Fibroblast of lung (primary cell): ENCODE measurements around the gene SLC10A1. TPM values are rescaled to one million over a fixed set of nuclear protein-coding genes. Genes with fewer than 3 reads are reported as not detected.

Experiments
- DNase-seq, 2 donors: peaks; one replicate each; pipeline versions ENCODE4 v3.0.0 to v3.0.0-alpha.2; 2010; ENCODE audit warnings: low read depth in 2 of 2
- H2AFZ ChIP-seq: 2 replicates; pipeline ENCODE4 v1.5.1; 2012; ENCODE audit warnings: low read length, control low read depth, inconsistent platforms
- H3K27ac ChIP-seq: 2 replicates; pipeline ENCODE4 v1.5.1; 2011; ENCODE audit warnings: low read length, control low read depth; ENCODE audit not compliant: insufficient read depth
- H3K27me3 ChIP-seq: 2 replicates; pipeline ENCODE4 v1.5.1; 2011; ENCODE audit warnings: mild to moderate bottlenecking, low read length; ENCODE audit not compliant: control insufficient read depth, insufficient read depth
- H3K36me3 ChIP-seq: 2 replicates; pipeline ENCODE4 v1.5.1; 2011; ENCODE audit warnings: low read length; ENCODE audit not compliant: control insufficient read depth, insufficient read depth
- H3K4me1 ChIP-seq: 2 replicates; pipeline ENCODE4 v1.5.1; 2011; ENCODE audit warnings: low read length; ENCODE audit not compliant: control insufficient read depth, insufficient read depth; ENCODE audit errors: extremely low read depth
- H3K4me2 ChIP-seq: 2 replicates; pipeline ENCODE4 v1.5.1; 2011; ENCODE audit warnings: low read length, control low read depth; ENCODE audit not compliant: insufficient read depth; ENCODE audit errors: extremely low read depth
- H3K4me3 ChIP-seq, 4 experiments: fragments of 200-600 bp in 1 of 4; sonication (generic) in 1 of 4; replicated peaks in 1 of 4; 2 replicates each; pipeline ENCODE4 v1.5.1; 2011 to 2016; ENCODE audit warnings: low read length in 4 of 4, low read depth in 3 of 4, mild to moderate bottlenecking in 3 of 4, control low read depth in 2 of 4, inconsistent platforms in 1 of 4, mixed read lengths in 1 of 4; ENCODE audit not compliant: insufficient read depth in 1 of 4; ENCODE audit errors: control extremely low read depth in 1 of 4
- H3K79me2 ChIP-seq: 2 replicates; pipeline ENCODE4 v1.5.1; 2012; ENCODE audit warnings: mild to moderate bottlenecking, low read length, inconsistent platforms; ENCODE audit not compliant: control insufficient read depth, insufficient read depth
- H3K9ac ChIP-seq: 2 replicates; pipeline ENCODE4 v1.5.1; 2011; ENCODE audit warnings: mild to moderate bottlenecking, low read length, control low read depth; ENCODE audit not compliant: insufficient read depth
- H3K9me3 ChIP-seq: 2 replicates; pipeline ENCODE4 v1.5.1; 2012; ENCODE audit warnings: low read depth, low read length; ENCODE audit not compliant: control insufficient read depth, insufficient read depth
- H4K20me1 ChIP-seq: 2 replicates; pipeline ENCODE4 v1.5.1; 2011; ENCODE audit warnings: low read length; ENCODE audit not compliant: control insufficient read depth, insufficient read depth; ENCODE audit errors: extremely low read depth
- EZH2 ChIP-seq: IDR thresholded peaks from 2 replicates; pipeline ENCODE4 v1.5.1; 2012; ENCODE audit warnings: low read length, control low read depth, mild to moderate bottlenecking; ENCODE audit errors: missing control alignments
- polyA plus RNA-seq, 2 donors: library from polyadenylated mRNA; depleted of rRNA in 1 of 2; stranded (reverse) in 1 of 2; unstranded in 1 of 2; fragments of >200 nt; gene quantifications; 2 replicates each; pipeline ENCODE4 v1.2.1, GENCODE V29; 2011 to 2012; ENCODE audit warnings: missing spikeins in 1 of 2
- total RNA-seq: library from RNA; depleted of rRNA; stranded (reverse); fragments of >200 nt; gene quantifications from 2 replicates; pipeline ENCODE4 v1.2.1, GENCODE V29; 2014
- TF ChIP-seq, protein P1 (sequence below), 2 donors: IDR thresholded peaks in 1 of 2; conservative IDR thresholded peaks in 1 of 2; 1 replicate in 1 of 2; 2 replicates in 1 of 2; pipeline ENCODE4 v1.5.1; 2011 to 2012; ENCODE audit warnings: low read length in 2 of 2, control low read depth in 1 of 2, inconsistent platforms in 1 of 2, low read depth in 1 of 2, mild to moderate bottlenecking in 1 of 2

Gene SLC10A1
- total and polyA plus RNA-seq, 2 donors (not counting 1 experiment from before 2014, with no cell fraction given) = not detected

DNA sequence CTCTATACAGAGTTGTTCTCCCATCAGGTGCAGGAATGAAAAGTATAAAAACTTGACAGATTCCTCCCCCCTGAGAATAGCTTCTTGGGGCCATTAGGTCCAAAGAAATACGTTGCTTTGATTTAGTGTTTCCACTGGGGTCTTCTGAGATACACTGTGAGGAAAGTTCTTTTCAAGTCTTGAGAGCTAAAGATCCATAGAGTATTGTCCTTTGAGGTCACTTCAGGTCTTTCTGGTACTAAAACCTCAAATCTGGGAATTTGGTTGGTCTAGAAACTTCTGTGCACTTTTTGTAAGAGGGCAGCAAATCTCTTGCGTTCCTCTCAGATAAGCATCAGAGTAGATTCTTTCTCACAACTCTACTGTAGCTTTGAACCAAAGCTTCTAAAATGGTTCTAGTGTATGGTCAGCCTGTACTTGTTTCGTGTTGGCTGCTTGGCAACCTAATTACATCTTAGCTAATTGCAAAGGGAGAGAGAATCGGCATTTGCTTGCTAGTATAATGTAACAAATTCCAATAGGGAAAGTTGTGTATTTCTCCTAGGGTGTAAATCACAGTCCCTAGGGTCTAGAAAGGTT, 20.1 kb downstream of the SLC10A1 start:
- no peak overlapping the region for H2AFZ ChIP-seq
- no peak overlapping the region for H3K27ac ChIP-seq
- peaks cover 12% of the 10 kb centered on the region for H3K36me3 ChIP-seq
- H3K4me2 ChIP-seq = no peak overlapping the region
- H3K9me3 ChIP-seq = no peaks in the 10 kb centered on the region
- H3K4me1 ChIP-seq = no peaks in the 10 kb centered on the region
- H4K20me1 ChIP-seq = no peaks in the 10 kb centered on the region
- no peak for DNase-seq
- H3K79me2 ChIP-seq = no peaks in the 10 kb centered on the region
- H3K9ac ChIP-seq = no peak overlapping the region
- no peak for TF ChIP-seq EZH2
- no peak overlapping the region for H3K4me3 ChIP-seq
- H3K27me3 ChIP-seq = no peaks in the 10 kb centered on the region

DNA sequence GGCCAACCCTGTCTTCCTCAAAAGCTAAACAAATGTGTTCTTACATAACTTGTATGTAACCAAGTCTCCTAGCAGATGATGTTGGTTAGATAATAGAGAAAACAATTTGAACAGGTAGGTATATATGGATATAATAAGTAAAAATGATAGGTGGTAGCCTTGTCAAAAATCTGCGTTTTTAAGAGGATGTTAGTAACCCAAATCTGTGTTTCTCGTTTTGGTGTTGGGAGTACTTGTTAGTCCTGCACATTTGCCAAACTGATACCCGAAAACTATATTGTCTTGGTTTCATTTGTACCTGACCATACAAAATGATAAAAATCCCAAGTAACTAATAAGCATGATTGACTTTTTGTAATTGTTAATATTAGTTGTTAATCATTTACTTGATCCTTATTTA, 22.0 kb downstream of the SLC10A1 start:
- TF ChIP-seq, protein P1, sequence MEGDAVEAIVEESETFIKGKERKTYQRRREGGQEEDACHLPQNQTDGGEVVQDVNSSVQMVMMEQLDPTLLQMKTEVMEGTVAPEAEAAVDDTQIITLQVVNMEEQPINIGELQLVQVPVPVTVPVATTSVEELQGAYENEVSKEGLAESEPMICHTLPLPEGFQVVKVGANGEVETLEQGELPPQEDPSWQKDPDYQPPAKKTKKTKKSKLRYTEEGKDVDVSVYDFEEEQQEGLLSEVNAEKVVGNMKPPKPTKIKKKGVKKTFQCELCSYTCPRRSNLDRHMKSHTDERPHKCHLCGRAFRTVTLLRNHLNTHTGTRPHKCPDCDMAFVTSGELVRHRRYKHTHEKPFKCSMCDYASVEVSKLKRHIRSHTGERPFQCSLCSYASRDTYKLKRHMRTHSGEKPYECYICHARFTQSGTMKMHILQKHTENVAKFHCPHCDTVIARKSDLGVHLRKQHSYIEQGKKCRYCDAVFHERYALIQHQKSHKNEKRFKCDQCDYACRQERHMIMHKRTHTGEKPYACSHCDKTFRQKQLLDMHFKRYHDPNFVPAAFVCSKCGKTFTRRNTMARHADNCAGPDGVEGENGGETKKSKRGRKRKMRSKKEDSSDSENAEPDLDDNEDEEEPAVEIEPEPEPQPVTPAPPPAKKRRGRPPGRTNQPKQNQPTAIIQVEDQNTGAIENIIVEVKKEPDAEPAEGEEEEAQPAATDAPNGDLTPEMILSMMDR (conservative IDR thresholded peaks at IDR 0.05 in 1 of 2, IDR thresholded peaks at IDR 0.05 in 1 of 2; ENCODE audit: low read depth in 1 of 2, low read length in 2 of 2) = no peak
- no peak for TF ChIP-seq EZH2
- no peak for DNase-seq
- H3K27me3 ChIP-seq = no peaks in the 10 kb centered on the region
- H3K9me3 ChIP-seq = no peaks in the 10 kb centered on the region
- peaks cover 20% of the 10 kb centered on the region for H3K36me3 ChIP-seq
- no peak overlapping the region for H3K9ac ChIP-seq
- H3K4me2 ChIP-seq = no peak overlapping the region
- H4K20me1 ChIP-seq = peaks cover 3% of the 10 kb centered on the region
- H3K27ac ChIP-seq = no peak overlapping the region
- no peaks in the 10 kb centered on the region for H3K4me1 ChIP-seq
- H2AFZ ChIP-seq = no peak overlapping the region
- H3K79me2 ChIP-seq = peaks cover 9% of the 10 kb centered on the region
- no peak overlapping the region for H3K4me3 ChIP-seq

DNA sequence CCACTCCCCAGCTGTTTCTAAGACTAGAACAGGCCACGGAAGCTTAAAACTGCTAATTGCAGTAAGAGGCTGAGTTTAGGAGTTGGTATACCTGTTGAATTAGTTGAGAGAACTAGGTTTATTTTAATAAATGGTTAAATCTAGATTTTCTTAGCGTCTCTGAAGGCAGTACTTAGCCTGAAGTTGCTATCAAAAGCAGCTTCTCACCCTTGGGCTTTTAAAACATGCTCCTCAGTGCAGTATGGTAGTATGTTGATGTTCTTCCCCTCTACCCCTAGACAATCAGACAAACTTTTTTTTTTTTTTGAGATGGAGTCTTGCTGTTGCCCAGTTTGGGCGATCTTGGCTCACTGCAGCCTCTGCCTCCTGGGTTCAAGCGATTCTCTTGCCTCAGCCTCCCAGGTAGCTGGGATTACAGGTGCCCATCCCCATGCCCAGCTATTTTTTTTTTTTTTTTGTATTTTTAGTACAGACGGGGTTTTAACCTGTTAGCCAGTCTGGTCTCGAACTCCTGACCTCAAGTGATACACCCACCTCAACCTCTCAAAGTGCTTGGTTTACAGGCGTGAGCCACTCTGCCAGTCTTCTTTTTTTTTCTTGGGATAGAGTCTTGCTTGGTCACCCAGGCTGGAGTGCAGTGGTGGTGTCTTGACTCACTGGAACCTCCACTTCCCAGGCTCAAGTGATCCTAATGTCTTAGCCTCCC, 23.3 kb downstream of the SLC10A1 start:
- no peak for TF ChIP-seq EZH2
- TF ChIP-seq, protein P1 (conservative IDR thresholded peaks at IDR 0.05 in 1 of 2, IDR thresholded peaks at IDR 0.05 in 1 of 2; ENCODE audit: low read depth in 1 of 2, low read length in 2 of 2) = no peak
- Histone ChIP-seq H3K4me3 (no peak overlapping the region), H4K20me1 (peaks cover 4% of the 10 kb centered on the region), H3K4me1 (no peaks in the 10 kb centered on the region), H3K9ac (no peak overlapping the region), H3K4me2 (no peak overlapping the region), H2AFZ (no peak overlapping the region), H3K79me2 (peaks cover 19% of the 10 kb centered on the region), H3K27ac (no peak overlapping the region), H3K27me3 (no peaks in the 10 kb centered on the region), H3K36me3 (peaks cover 24% of the 10 kb centered on the region), H3K9me3 (no peaks in the 10 kb centered on the region)
- DNase-seq = no peak
